ENCODE data around the gene DRC3. TPM values are rescaled to one million over a fixed set of nuclear protein-coding genes. Genes with fewer than 3 reads are reported as not detected.

Gene DRC3
- total and polyA plus RNA-seq, 2 donors (not counting 3 experiments of a cell fraction or from before 2014, with no cell fraction given) = 1.6 to 2.9 TPM

- Histone ChIP-seq H3K9me1 (replicated peaks; ENCODE audit: control insufficient read depth, extremely low read depth, insufficient read depth, low read length) (no peaks in the 10 kb centered on the region), H2AFZ (ENCODE audit: low read depth, low read length) (no peak overlapping the region), H3K9ac (replicated peaks; ENCODE audit: extremely low read depth, insufficient read depth, low read length) (no peak overlapping the region), H3K36me3 (ENCODE audit: control insufficient read depth in 2 of 2, extremely low read depth in 1 of 2, insufficient read depth in 2 of 2, low read length in 2 of 2) (peaks cover 0 to 3% of the 10 kb centered on the region in 2 experiments), H3K4me3 (replicated peaks in 1 of 3; ENCODE audit: insufficient read depth in 1 of 3, low read depth in 1 of 3, low read length in 3 of 3) (no peak overlapping the region), H3K27ac (ENCODE audit: insufficient read depth, low read depth, low read length) (no peak overlapping the region), H3K4me1 (ENCODE audit: control insufficient read depth, extremely low read depth, insufficient read depth, low read length) (no peaks in the 10 kb centered on the region), H3K79me2 (ENCODE audit: control insufficient read depth, insufficient read depth, low read length) (no peaks in the 10 kb centered on the region), H3K4me2 (ENCODE audit: insufficient read depth, low read length) (no peak overlapping the region), H3K9me3 (replicated peaks; ENCODE audit: control insufficient read depth, insufficient read depth, low read length) (no peaks in the 10 kb centered on the region), H4K20me1 (replicated peaks; ENCODE audit: control insufficient read depth, extremely low read depth, insufficient read depth, low read length) (no peaks in the 10 kb centered on the region), H3K27me3 (ENCODE audit: control insufficient read depth in 2 of 2, insufficient read depth in 2 of 2, low read length in 2 of 2) (no peaks in the 10 kb centered on the region)
- FAIRE-seq = no peak
- CTCF ChIA-PET = interaction anchor here (1.0 to 2.0 kb wide), 4 partner anchors 7 to 346 kb away, joined by 3 to 7 read pairs (median 4); no protein-coding TSS in a partner anchor
- no TSS peak for BruUV-seq (replicated peaks)
- dilution Hi-C loops (cut with MboI; ENCODE audit: extremely low pct_ligation_motif_present, low sequenced_read_pairs) = loop anchor here (25.0 kb wide), 1 partner anchor 139 kb away; no protein-coding TSS in a partner anchor
- DNase-seq (ENCODE audit: low read depth, low spot score) = peak; percentile 29
- POLR2A ChIA-PET = no interaction called here
- no peak for TF ChIP-seq MAX (IDR thresholded peaks at IDR 0.05; ENCODE audit: insufficient read depth, insufficient read length)
- intact Hi-C loops (cut with micrococcal nuclease) = no loop called here
Observed at GRCh38 chr17:18025945-18026776, 53.5 kb downstream of the DRC3 start.

- no peak for FAIRE-seq
- no TSS peak for BruUV-seq (replicated peaks)
- Histone ChIP-seq H3K27ac (ENCODE audit: insufficient read depth, low read depth, low read length) (no peak overlapping the region), H3K27me3 (ENCODE audit: control insufficient read depth in 2 of 2, insufficient read depth in 2 of 2, low read length in 2 of 2) (no peaks in the 10 kb centered on the region), H3K9me1 (replicated peaks; ENCODE audit: control insufficient read depth, extremely low read depth, insufficient read depth, low read length) (no peaks in the 10 kb centered on the region), H3K9me3 (replicated peaks; ENCODE audit: control insufficient read depth, insufficient read depth, low read length) (no peaks in the 10 kb centered on the region), H3K4me2 (ENCODE audit: insufficient read depth, low read length) (no peak overlapping the region), H4K20me1 (replicated peaks; ENCODE audit: control insufficient read depth, extremely low read depth, insufficient read depth, low read length) (no peaks in the 10 kb centered on the region), H2AFZ (ENCODE audit: low read depth, low read length) (no peak overlapping the region), H3K4me3 (replicated peaks in 1 of 3; ENCODE audit: insufficient read depth in 1 of 3, low read depth in 1 of 3, low read length in 3 of 3) (no peak overlapping the region), H3K79me2 (ENCODE audit: control insufficient read depth, insufficient read depth, low read length) (no peaks in the 10 kb centered on the region), H3K4me1 (ENCODE audit: control insufficient read depth, extremely low read depth, insufficient read depth, low read length) (peaks cover 8% of the 10 kb centered on the region), H3K9ac (replicated peaks; ENCODE audit: extremely low read depth, insufficient read depth, low read length) (no peak overlapping the region), H3K36me3 (ENCODE audit: control insufficient read depth in 2 of 2, extremely low read depth in 1 of 2, insufficient read depth in 2 of 2, low read length in 2 of 2) (peaks cover 0 to 2% of the 10 kb centered on the region in 2 experiments)
- intact Hi-C loops (cut with micrococcal nuclease) (no loop called here), dilution Hi-C loops (cut with MboI; ENCODE audit: extremely low pct_ligation_motif_present, low sequenced_read_pairs) (loop anchor here (25.0 kb wide), 1 partner anchor 140 kb away; no protein-coding TSS in a partner anchor)
- ChIA-PET POLR2A (no interaction called here), CTCF (no interaction called here)
- TF ChIP-seq JUN (IDR thresholded peaks at IDR 0.05; ENCODE audit: borderline replicate concordance, insufficient read depth, insufficient read length, low read depth) = no peak
- no peak for TF ChIP-seq MYC (IDR thresholded peaks at IDR 0.05; ENCODE audit: low read depth, low read length)
- no peak for TF ChIP-seq EZH2 (IDR thresholded peaks at IDR 0.05; ENCODE audit: borderline replicate concordance, low read depth, low read length, severe bottlenecking)
- TF ChIP-seq MAX (IDR thresholded peaks at IDR 0.05; ENCODE audit: insufficient read depth, insufficient read length) = no peak
- no peak for TF ChIP-seq POLR2AphosphoS5 (IDR thresholded peaks at IDR 0.05; ENCODE audit: insufficient read depth, low read depth, low read length)
- TF ChIP-seq GATA2 (IDR thresholded peaks at IDR 0.05; ENCODE audit: insufficient read depth, insufficient read length, low read depth, low read length) = no peak
- no peak for TF ChIP-seq CTCF (IDR thresholded peaks at IDR 0.05; ENCODE audit: extremely low read depth in 1 of 2, insufficient read depth in 1 of 2, low read depth in 1 of 2, low read length in 2 of 2)
- no peak for TF ChIP-seq POLR2A (IDR thresholded peaks at IDR 0.05; ENCODE audit: low read depth, low read length)
- no peak for TF ChIP-seq FOS (IDR thresholded peaks at IDR 0.05; ENCODE audit: borderline replicate concordance, insufficient read depth, low read length)
- DNase-seq (ENCODE audit: low read depth, low spot score) = no peak
Observed at GRCh38 chr17:18027280-18027679, 54.6 kb downstream of the DRC3 start.
